K562 (cell line): Measurements from ENCODE around the gene NOX5. TPM values are rescaled to one million over a fixed set of nuclear protein-coding genes. Genes with fewer than 3 reads are reported as not detected.
A peak's percentile ranks its signal among the peaks of the same experiment; 100 is the strongest.

ENCODE experiments used
- BDP1 ChIP-seq: IDR thresholded peaks from 3 replicates; pipeline ENCODE4 v1.6.1; 2011; ENCODE audit not compliant: insufficient read length, insufficient read depth
- CLOCK ChIP-seq: fragments of 250-450 bp; sonication (Bioruptor Pico); IDR thresholded peaks from 2 replicates; pipeline ENCODE4 v1.4.0; 2020; ENCODE audit warnings: mild to moderate bottlenecking, moderate library complexity, borderline replicate concordance
- DMBX1 ChIP-seq: fragments of 250-450 bp; sonication (Bioruptor Pico); IDR thresholded peaks from 2 replicates; pipeline ENCODE4 v1.8.0; 2022; ENCODE audit warnings: inconsistent platforms, mild to moderate bottlenecking, moderate library complexity, borderline replicate concordance
- E4F1 ChIP-seq: fragments of 250-450 bp; sonication (Bioruptor Pico); IDR thresholded peaks from 2 replicates; pipeline ENCODE4 v1.5.0; 2021; ENCODE audit warnings: mild to moderate bottlenecking, borderline replicate concordance
- ETS1 ChIP-seq: conservative IDR thresholded peaks from 2 replicates; pipeline ENCODE4 v1.6.1; 2011; ENCODE audit warnings: low read depth, mild to moderate bottlenecking, low read length; ENCODE audit not compliant: control insufficient read depth
- GABPB2 ChIP-seq: fragments of 250-450 bp; sonication (Bioruptor Pico); conservative IDR thresholded peaks from 2 replicates; pipeline ENCODE4 v1.5.1; 2021; ENCODE audit warnings: mild to moderate bottlenecking
- GTF2A2 ChIP-seq: IDR thresholded peaks from 2 replicates; pipeline ENCODE4 v1.6.1; 2016; ENCODE audit warnings: mild to moderate bottlenecking, missing genetic modification characterization, missing compliant biosample characterization
- NR2C1 ChIP-seq, 2 experiments: fragments of 450-650 bp; IDR thresholded peaks; 2 replicates each; pipeline ENCODE4 v1.6.1; 2017; ENCODE audit warnings: mild to moderate bottlenecking in 2 of 2, antibody characterized with exemption in 1 of 2, inconsistent platforms in 1 of 2, missing compliant biosample characterization in 1 of 2, missing genetic modification characterization in 1 of 2
- PRPF4 ChIP-seq: fragments of 200-400 bp; formaldehyde crosslinking; IDR thresholded peaks from one replicate; pipeline ENCODE4 v1.6.1; 2017; ENCODE audit warnings: low read length, low read depth, mild to moderate bottlenecking; ENCODE audit not compliant: insufficient read depth, poor library complexity, severe bottlenecking
- PURB ChIP-seq: sonication (generic); formaldehyde crosslinking; IDR thresholded peaks from 2 replicates; pipeline ENCODE4 v1.9.0; 2021; ENCODE audit warnings: low read depth, mild to moderate bottlenecking, missing genetic modification reagents
- RBBP5 ChIP-seq: fragments of 200-600 bp; sonication (generic); IDR thresholded peaks from 2 replicates; pipeline ENCODE4 v1.6.1; 2012; ENCODE audit warnings: borderline replicate concordance, mild to moderate bottlenecking, low read length, control low read depth, inconsistent platforms; ENCODE audit not compliant: insufficient read depth, poor library complexity, severe bottlenecking
- SIX5 ChIP-seq, 2 experiments: IDR thresholded peaks; 2 replicates each; pipeline ENCODE4 v1.6.1; 2011; ENCODE audit warnings: low read length in 2 of 2, borderline replicate concordance in 1 of 2, low read depth in 1 of 2, mild to moderate bottlenecking in 1 of 2, moderate library complexity in 1 of 2; ENCODE audit not compliant: insufficient read depth in 1 of 2
- STAT5A ChIP-seq: IDR thresholded peaks from 2 replicates; pipeline ENCODE4 v1.6.1; 2012; ENCODE audit warnings: low read length, inconsistent platforms, borderline replicate concordance
- ZNF121 ChIP-seq: sonication (generic); formaldehyde crosslinking; conservative IDR thresholded peaks from 2 replicates; pipeline ENCODE4 v1.8.0; 2022; ENCODE audit warnings: missing genetic modification reagents
- ZNF274 ChIP-seq: IDR thresholded peaks from 2 replicates; pipeline ENCODE4 v1.6.1; 2011; ENCODE audit warnings: low read depth, mild to moderate bottlenecking, low read length, moderate library complexity, borderline replicate concordance
- ZNF695 ChIP-seq: fragments of 450-650 bp; formaldehyde crosslinking; IDR thresholded peaks from 2 replicates; pipeline ENCODE4 v1.4.0; 2020; ENCODE audit warnings: mild to moderate bottlenecking, moderate library complexity
- ZNF75A ChIP-seq: fragments of 450-650 bp; formaldehyde crosslinking; IDR thresholded peaks from 2 replicates; pipeline ENCODE4 v1.4.0; 2020; ENCODE audit warnings: mild to moderate bottlenecking
- polyA plus RNA-seq, 8 experiments: library from polyadenylated mRNA; depleted of rRNA in 4 of 8; stranded (reverse) in 5 of 8; unstranded in 3 of 8; fragments of >200 nt; fragmentation: Nextera tagmentation in 2 of 8; fragmentation: Illumina TruSeq in 1 of 8; extraction: Ambion mirVana in 2 of 8; extraction: Trizol in 1 of 8; gene quantifications; 2 replicates each; pipeline versions ENCODE4 v1.2.1 to v1.2.3, GENCODE V29; 2011 to 2014; ENCODE audit warnings: inconsistent platforms in 1 of 8, missing spikeins in 1 of 8
- total RNA-seq, 7 experiments: library from RNA; depleted of rRNA in 6 of 7; stranded (reverse); fragments of >200 nt in 6 of 7; fragmentation: Illumina TruSeq in 2 of 7; extraction: Trizol in 2 of 7; gene quantifications; 2 replicates each; pipeline versions ENCODE4 v1.2.1 to v1.2.3, GENCODE V29; 2011 to 2021; ENCODE audit warnings: low replicate concordance in 1 of 7

Gene NOX5
- total and polyA plus RNA-seq, 9 of the 15 experiments (the other 6 are each of a cell fraction or from before 2014, with no cell fraction given), result 0.01 TPM; not detected in 8

GRCh38 chr15:68991723-68992122 lies 22.8 kb upstream of the NOX5 start (continued):
- TF ChIP-seq PURB (CRISPR knock-in tag) (no peak), ZNF75A (CRISPR knock-in tag) (no peak), E4F1 (no peak), STAT5A (peak; percentile 97), GTF2A2 (tag) (no peak), ZNF274 (peak; percentile 83), BDP1 (no peak), RBBP5 (no peak), ZNF121 (CRISPR knock-in tag) (no peak), CLOCK (peak; percentile 26; the same call in 1 of the 2 replicates), ZNF695 (no peak), GABPB2 (CRISPR knock-in tag) (no peak), PRPF4 (no peak), DMBX1 (CRISPR knock-in tag) (peak; percentile 97), ETS1 (peak; percentile 90), NR2C1 (IDR thresholded peaks at IDR 0.05) (no peak; the same call in 1 of the 2 replicates), NR2C1 (tag; IDR thresholded peaks at IDR 0.05) (peak; percentile 81), SIX5 (IDR thresholded peaks at IDR 0.05; ENCODE audit: borderline replicate concordance in 1 of 2, insufficient read depth in 1 of 2, low read depth in 1 of 2, low read length in 2 of 2) (no peak)
